ENCODE results near the gene NDUFS6. TPM values are rescaled to one million over a fixed set of nuclear protein-coding genes. Genes with fewer than 3 reads are reported as not detected.

Gene NDUFS6
- total and polyA plus RNA-seq, 3 donors from 2014 or later = 54.9 to 59.3 (median 58.7) TPM

GRCh38 chr5:1836891-1837880 lies 36.0 kb downstream of the NDUFS6 start:
- Histone ChIP-seq H3K27ac (no peak overlapping the region), H3K4me1 (no peaks in the 10 kb centered on the region), H3K9me3 (no peaks in the 10 kb centered on the region), H3K27me3 (no peaks in the 10 kb centered on the region), H3K4me3 (no peak overlapping the region), H3K36me3 (ENCODE audit: low read depth, missing control alignments) (no peaks in the 10 kb centered on the region)
- intact Hi-C loops (cut with DNase I; ENCODE audit: low total_unique reads) = no loop called here
- WGBS, 2 donors = 78 to 86% methylated on average over 15 to 32 of the region's 32 CpGs
- TF ChIP-seq POLR2A (IDR thresholded peaks at IDR 0.05) (no peak), CTCF (IDR thresholded peaks at IDR 0.05) (no peak)
- DNase-seq = no peak

DNA sequence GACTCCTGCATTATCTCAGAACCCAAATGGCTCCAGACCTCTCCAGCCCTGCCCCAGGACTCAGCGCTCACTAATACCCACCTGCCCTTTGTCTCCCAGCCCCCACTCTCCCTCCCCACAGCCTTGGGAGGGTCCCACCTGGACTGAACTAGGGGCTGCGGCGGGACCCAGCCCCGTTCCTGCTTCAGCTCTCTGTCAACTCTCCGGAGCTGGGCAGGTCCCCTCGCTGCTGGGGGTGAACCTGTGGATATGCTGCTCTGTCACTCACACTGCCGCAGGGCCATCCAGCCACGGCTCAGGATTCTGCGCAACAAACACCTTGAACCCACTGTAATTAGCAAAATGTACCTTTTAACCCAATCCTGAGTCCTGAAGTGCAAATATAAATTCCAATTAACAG lies 36.8 kb downstream of the NDUFS6 start:
- WGBS, 2 donors = 75 to 84% methylated on average over 9 of the region's 9 CpGs
- Histone ChIP-seq H3K4me1 (no peaks in the 10 kb centered on the region), H3K27ac (no peak overlapping the region), H3K36me3 (ENCODE audit: low read depth, missing control alignments) (no peaks in the 10 kb centered on the region), H3K4me3 (no peak overlapping the region), H3K27me3 (no peaks in the 10 kb centered on the region), H3K9me3 (no peaks in the 10 kb centered on the region)
- no peak for DNase-seq
- intact Hi-C loops (cut with DNase I; ENCODE audit: low total_unique reads) = no loop called here
- TF ChIP-seq POLR2A (IDR thresholded peaks at IDR 0.05) (no peak), CTCF (IDR thresholded peaks at IDR 0.05) (no peak)

- no peak for TF ChIP-seq POLR2A (IDR thresholded peaks at IDR 0.05)
- TF ChIP-seq CTCF (IDR thresholded peaks at IDR 0.05) = no peak
- Histone ChIP-seq H3K36me3 (ENCODE audit: low read depth, missing control alignments) (no peaks in the 10 kb centered on the region), H3K9me3 (no peaks in the 10 kb centered on the region), H3K4me1 (no peaks in the 10 kb centered on the region), H3K27me3 (no peaks in the 10 kb centered on the region), H3K27ac (no peak overlapping the region), H3K4me3 (no peak overlapping the region)
- intact Hi-C loops (cut with DNase I; ENCODE audit: low total_unique reads) = no loop called here
- no peak for DNase-seq
- 88 to 90% methylated on average over 9 to 19 of the region's 20 CpGs for WGBS, 2 donors
These were observed 38.9 kb downstream of the NDUFS6 start for GRCh38 chr5:1840071-1840547.

DNA sequence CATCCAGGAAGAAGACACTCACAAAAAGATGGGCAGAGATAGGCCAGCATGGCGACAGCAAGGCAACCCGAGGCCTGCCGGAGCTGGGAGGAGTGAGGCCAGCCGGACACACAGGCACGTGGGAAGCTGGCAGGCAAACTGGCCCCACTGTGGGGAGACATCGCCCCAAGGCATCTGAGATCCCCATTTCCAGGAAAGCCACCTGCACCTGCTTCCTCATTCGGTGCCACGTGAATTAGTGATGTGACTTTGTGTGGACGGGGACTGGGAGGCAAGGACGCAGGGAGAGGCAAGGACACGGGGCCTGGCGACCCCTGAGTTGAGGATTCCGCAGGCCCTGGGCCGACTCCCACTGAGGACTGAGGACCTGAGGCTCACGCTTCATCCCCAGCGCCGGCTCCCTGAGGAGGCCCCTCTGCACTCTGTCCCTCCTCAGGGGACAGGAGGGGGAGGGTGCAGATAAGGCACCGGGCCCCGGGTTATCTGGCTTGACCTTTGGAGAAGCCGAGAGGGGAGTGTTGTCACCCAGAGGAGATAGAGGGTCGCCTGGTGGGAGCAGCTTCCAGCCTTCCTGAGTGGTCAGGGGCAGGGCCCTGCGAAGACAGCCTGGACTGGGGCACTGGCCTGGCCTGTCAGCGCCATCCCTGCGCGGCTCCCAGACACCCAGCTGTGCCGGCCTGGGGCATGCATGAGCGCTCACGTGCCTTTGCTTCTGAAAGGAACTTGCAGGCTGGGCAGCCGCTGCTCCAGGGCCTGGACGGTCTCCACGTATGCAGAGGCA lies 39.7 kb downstream of the NDUFS6 start:
- Histone ChIP-seq H3K9me3 (no peaks in the 10 kb centered on the region), H3K27ac (no peak overlapping the region), H3K4me3 (no peak overlapping the region), H3K4me1 (no peaks in the 10 kb centered on the region), H3K27me3 (no peaks in the 10 kb centered on the region), H3K36me3 (ENCODE audit: low read depth, missing control alignments) (no peaks in the 10 kb centered on the region)
- WGBS, 2 donors = 60 to 67% methylated on average over 16 to 31 of the region's 31 CpGs
- no peak for DNase-seq
- TF ChIP-seq POLR2A (IDR thresholded peaks at IDR 0.05) (no peak), CTCF (IDR thresholded peaks at IDR 0.05) (no peak)
- intact Hi-C loops (cut with DNase I; ENCODE audit: low total_unique reads) = no loop called here

Data from testis (tissue), 3 donors.